ENCODE measurements around the gene NME3.

- TF ChIP-seq CTCF (IDR thresholded peaks at IDR 0.05; ENCODE audit: low read depth, low read length, missing input control) (no peak), MAX (IDR thresholded peaks at IDR 0.05) (no peak), SP1 (IDR thresholded peaks at IDR 0.05) (no peak)
These were observed 23.4 kb downstream of the NME3 start for GRCh38 chr16:1747934-1748333.
